HepG2 (cell line): ENCODE measurements around the gene SLC26A5. TPM values are rescaled to one million over a fixed set of nuclear protein-coding genes. Genes with fewer than 3 reads are reported as not detected.
A peak's percentile ranks its signal among the peaks of the same experiment; 100 is the strongest.

ENCODE experiments used
- CBFB ChIP-seq: sonication (generic); formaldehyde crosslinking; IDR thresholded peaks from 2 replicates; pipeline ENCODE4 v1.4.0; 2020; ENCODE audit warnings: missing genetic modification reagents
- DR1 ChIP-seq: sonication (generic); formaldehyde crosslinking; IDR thresholded peaks from 2 replicates; pipeline ENCODE4 v1.8.0; 2021; ENCODE audit warnings: mild to moderate bottlenecking, missing genetic modification reagents, inconsistent platforms
- ELK4 ChIP-seq: sonication (generic); formaldehyde crosslinking; IDR thresholded peaks from 2 replicates; pipeline ENCODE4 v1.9.0; 2021; ENCODE audit warnings: missing genetic modification reagents, borderline replicate concordance
- KAT2B ChIP-seq: fragments of 150-350 bp; IDR thresholded peaks from 2 replicates; pipeline ENCODE4 v1.6.1; 2014; ENCODE audit warnings: low read depth, low read length, borderline replicate concordance
- SMC3 ChIP-seq: IDR thresholded peaks from 2 replicates; pipeline ENCODE4 v1.6.1; 2011; ENCODE audit warnings: low read length, improper control_type of control experiment
- SP5 ChIP-seq: IDR thresholded peaks from 2 replicates; pipeline ENCODE4 v1.6.1; 2016; ENCODE audit warnings: low read depth, borderline replicate concordance
- STAT6 ChIP-seq: sonication (generic); formaldehyde crosslinking; IDR thresholded peaks from 2 replicates; pipeline ENCODE4 v1.4.0; 2020; ENCODE audit warnings: missing genetic modification reagents, mild to moderate bottlenecking, borderline replicate concordance
- U2AF1 ChIP-seq: fragments of 200-400 bp; formaldehyde crosslinking; optimal IDR thresholded peaks from 2 replicates; pipeline ENCODE3; 2017; ENCODE audit warnings: mild to moderate bottlenecking, low read depth, low read length
- ZBTB34 ChIP-seq: sonication (generic); formaldehyde crosslinking; IDR thresholded peaks from 2 replicates; pipeline ENCODE4 v1.8.0; 2022; ENCODE audit warnings: mild to moderate bottlenecking, missing genetic modification reagents
- ZBTB42 ChIP-seq: sonication (generic); formaldehyde crosslinking; IDR thresholded peaks from 2 replicates; pipeline ENCODE4 v1.5.0; 2020; ENCODE audit warnings: mild to moderate bottlenecking, missing genetic modification reagents
- ZMYM2 ChIP-seq: sonication (generic); formaldehyde crosslinking; IDR thresholded peaks from 2 replicates; pipeline ENCODE4 v1.8.0; 2022; ENCODE audit warnings: mild to moderate bottlenecking, missing genetic modification reagents
- ZNF276 ChIP-seq: sonication (generic); formaldehyde crosslinking; IDR thresholded peaks from 2 replicates; pipeline ENCODE4 v1.4.0; 2020; ENCODE audit warnings: mild to moderate bottlenecking, low read depth, missing genetic modification reagents
- ZNF282 ChIP-seq: fragments of 450-650 bp; IDR thresholded peaks from 2 replicates; pipeline ENCODE4 v1.6.1; 2018; ENCODE audit not compliant: partially characterized antibody
- ZNF329 ChIP-seq: sonication (generic); formaldehyde crosslinking; IDR thresholded peaks from 2 replicates; pipeline ENCODE4 v1.9.0; 2021; ENCODE audit warnings: low read depth, mild to moderate bottlenecking, missing genetic modification reagents
- ZNF382 ChIP-seq: sonication (generic); formaldehyde crosslinking; IDR thresholded peaks from 2 replicates; pipeline ENCODE4 v1.5.0; 2020; ENCODE audit warnings: missing genetic modification reagents, mild to moderate bottlenecking, borderline replicate concordance
- ZNF546 ChIP-seq: sonication (generic); formaldehyde crosslinking; conservative IDR thresholded peaks from 2 replicates; pipeline ENCODE4 v1.8.1; 2023; ENCODE audit warnings: mild to moderate bottlenecking, missing genetic modification reagents
- ZNF569 ChIP-seq: sonication (generic); formaldehyde crosslinking; IDR thresholded peaks from 2 replicates; pipeline ENCODE4 v1.5.0; 2020; ENCODE audit warnings: mild to moderate bottlenecking, missing genetic modification reagents, moderate library complexity, borderline replicate concordance
- ZNF781 ChIP-seq: sonication (generic); formaldehyde crosslinking; IDR thresholded peaks from 2 replicates; pipeline ENCODE4 v1.5.1; 2020; ENCODE audit warnings: borderline replicate concordance, mild to moderate bottlenecking, missing genetic modification reagents; ENCODE audit errors: not compliant biosample characterization
- polyA plus RNA-seq, 8 experiments: library from polyadenylated mRNA; depleted of rRNA in 3 of 8; stranded (reverse) in 7 of 8; unstranded in 1 of 8; fragments of >200 nt; fragmentation: Illumina TruSeq in 4 of 8; extraction: Trizol in 4 of 8; gene quantifications; 2 replicates each; pipeline versions ENCODE4 v1.2.1 to v1.2.3, GENCODE V29; 2011 to 2016; ENCODE audit warnings: low read depth in 4 of 8, missing spikeins in 1 of 8, mixed read lengths in 1 of 8; ENCODE audit not compliant: insufficient read depth in 1 of 8
- total RNA-seq, 5 experiments: library from RNA; depleted of rRNA; stranded (reverse); fragments of >200 nt; fragmentation: Illumina TruSeq; extraction: Trizol; gene quantifications; 2 replicates each; pipeline ENCODE4 v1.2.3, GENCODE V29; 2016; ENCODE audit warnings: low read depth in 1 of 5
- TF ChIP-seq, protein P1 (sequence below): sonication (generic); formaldehyde crosslinking; IDR thresholded peaks from 2 replicates; pipeline ENCODE4 v1.4.0; 2020; ENCODE audit warnings: missing genetic modification reagents

SLC26A5 gene
- total and polyA plus RNA-seq, 2 of the 13 experiments (the other 11 are each of a cell fraction or from before 2014, with no cell fraction given) = 0.08 to 0.11 TPM

DNA sequence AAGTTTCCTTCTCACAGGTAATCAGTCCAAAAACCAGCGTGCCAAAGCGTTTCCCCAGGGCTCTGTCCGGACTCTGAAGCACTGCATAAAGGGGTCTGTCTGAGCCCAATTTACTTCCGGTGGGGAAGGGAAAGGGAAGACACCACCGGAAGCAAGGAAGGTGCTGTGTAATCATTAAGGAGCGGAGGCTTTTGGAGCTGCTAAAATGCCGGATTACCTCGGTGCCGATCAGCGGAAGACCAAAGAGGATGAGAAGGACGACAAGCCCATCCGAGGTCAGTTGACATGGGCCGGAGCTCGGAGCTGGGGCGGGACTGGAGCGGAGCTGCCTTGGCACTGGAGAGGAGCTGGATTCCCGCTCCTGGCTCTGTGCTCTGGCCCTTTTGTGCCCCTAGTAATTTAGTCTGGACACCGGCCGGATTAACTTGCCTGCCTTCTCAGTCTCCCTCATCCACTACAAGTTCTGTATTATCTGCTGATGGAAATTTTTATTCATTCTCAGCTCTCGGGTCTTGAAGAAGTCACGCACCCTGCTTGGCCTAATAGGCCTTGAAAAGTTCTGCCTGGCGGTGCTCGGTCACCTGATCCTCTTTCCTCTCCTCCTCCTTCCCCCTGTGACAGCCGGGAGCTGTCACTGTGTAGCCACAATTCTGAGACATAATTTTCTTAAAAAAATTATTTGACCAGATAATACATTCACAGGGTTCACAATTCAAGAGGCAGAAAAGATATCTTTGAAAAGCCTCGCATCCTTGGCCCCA lies 98.3 kb downstream of the SLC26A5 start, which contains the start of gene PSMC2 (continued):
- TF ChIP-seq ZNF276 (CRISPR knock-in tag) (no peak), SMC3 (no peak; the same call in 1 of the 2 replicates), ELK4 (CRISPR knock-in tag) (no peak), CBFB (no peak), KAT2B (no peak), ZNF382 (CRISPR knock-in tag) (no peak), ZBTB42 (CRISPR knock-in tag) (0 out of 2 replicates have a peak, but pooled peaks have one; percentile 56), ZNF282 (no peak), ZNF546 (CRISPR knock-in tag) (no peak), SP5 (CRISPR knock-in tag) (no peak), U2AF1 (no peak), ZNF569 (CRISPR knock-in tag) (no peak), DR1 (CRISPR knock-in tag) (no peak), STAT6 (CRISPR knock-in tag) (no peak), ZNF781 (CRISPR knock-in tag) (no peak), ZBTB34 (no peak), ZMYM2 (no peak), ZNF329 (CRISPR knock-in tag) (0 out of 2 replicates have a peak, but pooled peaks have one; percentile 24)
- TF ChIP-seq, protein P1, sequence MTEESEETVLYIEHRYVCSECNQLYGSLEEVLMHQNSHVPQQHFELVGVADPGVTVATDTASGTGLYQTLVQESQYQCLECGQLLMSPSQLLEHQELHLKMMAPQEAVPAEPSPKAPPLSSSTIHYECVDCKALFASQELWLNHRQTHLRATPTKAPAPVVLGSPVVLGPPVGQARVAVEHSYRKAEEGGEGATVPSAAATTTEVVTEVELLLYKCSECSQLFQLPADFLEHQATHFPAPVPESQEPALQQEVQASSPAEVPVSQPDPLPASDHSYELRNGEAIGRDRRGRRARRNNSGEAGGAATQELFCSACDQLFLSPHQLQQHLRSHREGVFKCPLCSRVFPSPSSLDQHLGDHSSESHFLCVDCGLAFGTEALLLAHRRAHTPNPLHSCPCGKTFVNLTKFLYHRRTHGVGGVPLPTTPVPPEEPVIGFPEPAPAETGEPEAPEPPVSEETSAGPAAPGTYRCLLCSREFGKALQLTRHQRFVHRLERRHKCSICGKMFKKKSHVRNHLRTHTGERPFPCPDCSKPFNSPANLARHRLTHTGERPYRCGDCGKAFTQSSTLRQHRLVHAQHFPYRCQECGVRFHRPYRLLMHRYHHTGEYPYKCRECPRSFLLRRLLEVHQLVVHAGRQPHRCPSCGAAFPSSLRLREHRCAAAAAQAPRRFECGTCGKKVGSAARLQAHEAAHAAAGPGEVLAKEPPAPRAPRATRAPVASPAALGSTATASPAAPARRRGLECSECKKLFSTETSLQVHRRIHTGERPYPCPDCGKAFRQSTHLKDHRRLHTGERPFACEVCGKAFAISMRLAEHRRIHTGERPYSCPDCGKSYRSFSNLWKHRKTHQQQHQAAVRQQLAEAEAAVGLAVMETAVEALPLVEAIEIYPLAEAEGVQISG (CRISPR knock-in tag) = peak; percentile 89
